GM19468 (cell line): ENCODE measurements around the gene TRIM43.
"Not testable (repeated sequence)": the region's sequence is repeated elsewhere in the genome, so short reads cannot be mapped to it uniquely, and the experiment has no call there.

ENCODE experiments used
- ATAC-seq: cut with Tn5 transposase; IDR thresholded peaks from one replicate; pipeline ENCODE4 v1.9.1; 2021; ENCODE audit warnings: mild to moderate bottlenecking, moderate library complexity, moderate number of reproducible peaks; ENCODE audit not compliant: unreplicated experiment; ENCODE audit errors: extremely low read depth

TRIM43 gene

GRCh38 chr2:95591701-95592100 lies at the start of gene TRIM43:
TSS of gene TRIM43 (plus strand) at chr2:95592001. CDS start at chr2:95594024, 2,023 bp downstream.
- not testable (repeated sequence) for ATAC-seq

GRCh38 chr2:95551055-95551568 lies 40.7 kb upstream of the TRIM43 start:
- no peak for ATAC-seq

- no peak for ATAC-seq
These were observed 38.9 kb upstream of the TRIM43 start for GRCh38 chr2:95552911-95553310.

GRCh38 chr2:95569170-95569569 lies 22.6 kb upstream of the TRIM43 start:
- ATAC-seq = no peak

- ATAC-seq = no peak
These were observed 17.9 kb upstream of the TRIM43 start for GRCh38 chr2:95573866-95574265.

GRCh38 chr2:95574506-95574905 lies 17.3 kb upstream of the TRIM43 start:
- ATAC-seq = no peak

- no peak for ATAC-seq
These were observed 15.9 kb upstream of the TRIM43 start for GRCh38 chr2:95575857-95576256.

- ATAC-seq = no peak
These were observed 13.3 kb upstream of the TRIM43 start for GRCh38 chr2:95578539-95578938.

- not testable (repeated sequence) for ATAC-seq
These were observed 8.3 kb upstream of the TRIM43 start for GRCh38 chr2:95583545-95583944.

- not testable (repeated sequence) for ATAC-seq
These were observed 7.5 kb upstream of the TRIM43 start for GRCh38 chr2:95584321-95584720.

- not testable (repeated sequence) for ATAC-seq
These were observed 1.8 kb upstream of the TRIM43 start for GRCh38 chr2:95589777-95590536.

GRCh38 chr2:95592973-95593372 lies 1.2 kb downstream of the TRIM43 start:
- not testable (repeated sequence) for ATAC-seq

- not testable (repeated sequence) for ATAC-seq
These were observed 3.2 kb downstream of the TRIM43 start for GRCh38 chr2:95595012-95595411.

GRCh38 chr2:95601301-95601700 lies 9.5 kb downstream of the TRIM43 start:
- not testable (repeated sequence) for ATAC-seq

GRCh38 chr2:95602146-95602545 lies 10.3 kb downstream of the TRIM43 start:
- not testable (repeated sequence) for ATAC-seq

GRCh38 chr2:95608356-95608755 lies 16.6 kb downstream of the TRIM43 start:
- not testable (repeated sequence) for ATAC-seq

- not testable (repeated sequence) for ATAC-seq
These were observed 18.0 kb downstream of the TRIM43 start for GRCh38 chr2:95609764-95610163.

GRCh38 chr2:95613048-95613447 lies 21.2 kb downstream of the TRIM43 start:
- ATAC-seq = not testable (repeated sequence)

- ATAC-seq = not testable (repeated sequence)
These were observed 30.9 kb downstream of the TRIM43 start for GRCh38 chr2:95622728-95623127.

- ATAC-seq = not testable (repeated sequence)
These were observed 39.2 kb downstream of the TRIM43 start for GRCh38 chr2:95630987-95631386.

- ATAC-seq = not testable (repeated sequence)
These were observed 41.9 kb downstream of the TRIM43 start for GRCh38 chr2:95633626-95634259.
